Cortex of kidney (tissue), 1 donor: Measurements from ENCODE around the gene KIF14.
"Not testable (repeated sequence)": the region's sequence is repeated elsewhere in the genome, so short reads cannot be mapped to it uniquely, and the experiment has no call there.

Experiments
- DNase-seq: peaks from one replicate; lab custom pipeline; 2025; lab: John Stamatoyannopoulos, UW

Gene KIF14

DNA sequence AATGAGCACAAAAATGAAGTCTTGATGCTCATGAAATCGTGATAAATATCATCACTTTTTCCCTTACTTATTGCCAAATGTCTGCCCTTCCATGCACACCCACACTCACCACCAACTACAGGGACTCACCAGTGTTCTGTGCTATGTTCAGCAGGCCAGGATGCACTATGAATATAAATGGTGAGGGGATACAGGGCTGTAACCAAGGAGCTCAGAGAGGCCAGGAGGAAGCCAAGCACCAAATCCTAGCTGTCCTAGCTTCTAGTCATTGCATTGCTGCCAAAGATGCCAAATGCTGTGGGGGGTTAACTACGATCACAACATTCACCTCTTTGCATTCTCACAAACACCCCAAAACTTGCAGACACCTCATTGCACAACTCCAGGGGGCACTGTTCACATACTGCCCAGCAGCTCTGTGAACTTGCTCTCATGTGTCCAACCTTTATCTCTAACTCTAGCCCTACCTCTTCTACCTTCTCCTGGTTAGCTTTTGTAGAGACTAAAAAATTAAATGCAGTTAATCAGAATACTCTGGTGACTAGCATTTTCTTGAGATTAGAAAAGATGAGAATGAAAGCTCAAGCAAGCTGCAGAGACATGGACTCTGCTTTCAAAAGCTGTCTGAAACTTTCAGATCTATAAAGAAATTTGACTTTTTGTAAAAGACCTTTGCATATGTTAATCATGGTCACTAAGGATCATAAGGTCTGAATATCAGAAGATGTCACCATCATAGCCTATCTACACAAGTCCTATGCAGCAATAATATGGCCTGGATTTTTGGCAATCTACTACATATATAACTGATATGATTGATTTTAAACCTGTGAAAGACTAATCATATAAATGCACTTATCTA lies 13.9 kb upstream of the KIF14 start:
- DNase-seq = no peak

DNA sequence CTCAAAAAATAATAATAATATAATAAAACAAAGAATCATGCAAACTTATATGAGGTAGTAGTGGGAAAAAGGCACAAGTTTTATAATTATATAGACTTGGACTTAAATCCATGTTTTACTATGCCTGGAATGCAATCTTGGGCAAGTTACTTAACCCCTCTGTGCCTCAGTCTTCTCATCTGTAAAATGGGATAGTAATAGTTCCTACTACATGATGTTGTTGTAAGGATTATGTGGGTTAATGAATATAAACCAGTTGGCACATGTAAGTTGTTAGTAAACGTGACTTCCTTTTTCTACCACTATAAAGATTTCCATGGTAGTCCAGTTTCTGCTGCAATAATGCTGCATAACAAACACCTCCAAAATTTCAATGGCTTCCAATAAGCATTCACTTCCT lies 10.8 kb upstream of the KIF14 start:
- DNase-seq = no peak

GRCh38 chr1:200630515-200630899 lies 10.0 kb upstream of the KIF14 start:
- not testable (repeated sequence) for DNase-seq

DNA sequence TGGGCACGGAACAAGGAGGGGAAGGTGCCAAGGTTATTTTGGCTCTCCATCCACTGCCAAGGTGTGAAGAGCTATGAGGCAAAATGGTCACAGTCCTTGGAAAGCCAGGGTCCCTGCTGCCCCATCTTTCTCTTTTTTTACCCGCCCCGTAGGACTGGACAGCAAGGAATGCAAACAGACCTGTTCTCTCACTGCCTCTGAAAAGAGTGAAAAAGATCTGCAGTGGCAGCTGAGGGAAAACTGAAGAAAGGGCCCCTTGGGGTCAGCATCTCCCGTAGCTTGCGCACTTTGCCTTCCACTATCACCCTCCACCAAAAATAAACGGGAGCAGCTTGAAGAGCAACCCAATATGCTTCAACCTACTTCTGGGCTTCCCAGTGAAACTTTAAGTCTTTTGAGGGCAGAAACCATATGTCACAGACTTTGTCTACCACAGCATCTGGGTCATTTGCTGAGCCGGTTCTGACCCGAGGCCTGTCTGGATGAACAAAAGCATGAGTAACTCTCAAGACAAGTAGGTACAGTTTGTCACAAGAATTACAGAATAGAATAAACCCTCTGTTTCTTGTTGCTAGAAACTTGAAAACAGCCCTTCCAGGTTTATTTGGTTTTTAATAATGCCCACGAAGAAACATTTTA lies 9.4 kb upstream of the KIF14 start:
- no peak for DNase-seq

DNA sequence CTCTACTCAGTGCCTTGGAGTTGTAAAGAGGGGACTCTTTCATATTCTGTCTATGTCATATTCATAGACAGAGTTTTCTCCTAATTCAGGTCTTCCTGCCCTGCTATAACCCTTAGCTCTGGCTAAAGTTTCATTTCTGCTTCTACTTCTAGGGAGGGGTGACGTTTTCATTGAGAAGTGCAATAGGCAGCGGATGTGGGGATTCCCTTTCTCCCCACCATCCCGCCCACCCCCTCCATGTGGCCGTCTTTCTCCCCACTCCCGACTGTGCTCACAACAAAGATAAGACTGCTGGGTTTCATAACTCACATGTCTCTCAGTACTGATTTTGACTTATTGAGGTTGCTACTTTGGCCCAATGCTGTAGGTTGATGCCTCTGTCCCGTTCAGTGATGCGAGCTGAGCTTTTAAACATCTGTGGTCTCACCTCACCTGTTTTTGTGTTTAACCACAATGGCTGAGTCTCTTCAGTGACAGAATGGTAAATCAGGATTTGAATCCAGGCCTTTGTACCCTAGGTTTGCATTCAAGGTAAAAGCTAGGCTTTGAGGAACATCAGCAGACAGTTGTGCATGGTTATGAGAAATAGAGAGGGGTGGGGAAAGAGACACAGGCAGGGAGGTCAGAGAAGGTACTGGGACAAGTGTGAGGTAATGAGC lies 7.8 kb upstream of the KIF14 start:
- DNase-seq = no peak

DNA sequence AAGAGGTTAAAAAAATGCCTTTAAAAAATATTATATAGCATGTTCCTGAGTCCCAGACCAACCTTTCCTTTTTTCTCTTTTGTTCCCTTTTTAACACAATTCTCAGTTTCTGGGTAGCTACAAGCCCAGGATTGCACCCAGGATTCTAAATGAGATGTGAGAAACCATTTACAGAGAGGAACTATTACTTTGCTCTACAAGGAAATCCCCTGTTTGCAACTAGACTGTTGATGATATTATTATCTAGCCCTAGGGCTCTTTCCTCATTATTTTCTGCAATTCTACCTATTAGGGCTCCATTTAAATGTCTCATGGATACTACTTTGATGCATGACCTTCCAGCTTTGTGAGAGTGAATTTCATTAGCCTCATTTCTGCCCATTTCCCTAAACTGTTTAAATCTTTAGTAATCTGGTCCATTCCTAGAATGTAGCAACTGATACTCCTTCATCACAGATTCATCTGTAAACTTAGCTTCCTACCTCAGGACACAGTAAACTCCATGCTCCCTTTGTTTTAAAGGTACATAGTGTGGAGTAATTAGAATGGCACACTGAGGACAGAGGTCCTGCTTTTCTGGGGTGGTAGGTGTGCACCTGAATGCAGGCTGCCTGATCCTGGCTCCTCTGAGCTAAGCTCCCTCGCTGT lies 7.1 kb upstream of the KIF14 start:
- no peak for DNase-seq

DNA sequence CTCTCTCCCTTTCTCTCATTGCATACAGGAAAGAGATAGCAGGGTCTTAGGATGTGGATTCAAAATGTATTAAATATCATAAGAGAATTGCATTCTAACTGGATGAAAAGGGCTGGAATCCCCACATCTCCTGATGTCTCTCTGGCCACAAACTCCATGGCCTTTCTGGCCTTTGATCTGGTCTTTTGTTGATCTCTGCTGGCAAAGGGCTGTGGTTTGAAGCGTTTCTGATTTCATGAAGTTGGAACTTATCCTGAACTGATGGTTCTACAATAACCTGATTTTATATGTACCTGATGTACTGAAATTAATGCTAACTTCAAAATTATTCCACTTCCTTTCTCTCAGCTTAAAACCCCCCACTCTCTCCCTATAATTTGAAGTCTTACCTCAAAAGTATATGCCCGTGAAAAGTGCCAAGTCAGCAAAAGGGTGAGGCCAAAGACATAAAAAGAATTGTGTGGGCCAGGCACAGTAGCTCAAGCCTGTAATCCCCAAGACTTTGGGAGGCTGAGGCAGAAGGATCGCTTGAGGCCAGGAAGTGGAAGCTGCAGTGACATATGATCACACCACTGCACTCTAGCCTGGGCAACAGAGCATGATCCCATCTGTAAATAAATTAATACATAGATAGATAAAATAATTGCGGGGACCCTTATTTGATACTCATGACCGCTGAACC lies 6.4 kb upstream of the KIF14 start:
- no peak for DNase-seq

GRCh38 chr1:200625381-200625824 lies 4.9 kb upstream of the KIF14 start:
- no peak for DNase-seq

- no peak for DNase-seq
Observed at GRCh38 chr1:200624679-200625335, 4.3 kb upstream of the KIF14 start.

DNA sequence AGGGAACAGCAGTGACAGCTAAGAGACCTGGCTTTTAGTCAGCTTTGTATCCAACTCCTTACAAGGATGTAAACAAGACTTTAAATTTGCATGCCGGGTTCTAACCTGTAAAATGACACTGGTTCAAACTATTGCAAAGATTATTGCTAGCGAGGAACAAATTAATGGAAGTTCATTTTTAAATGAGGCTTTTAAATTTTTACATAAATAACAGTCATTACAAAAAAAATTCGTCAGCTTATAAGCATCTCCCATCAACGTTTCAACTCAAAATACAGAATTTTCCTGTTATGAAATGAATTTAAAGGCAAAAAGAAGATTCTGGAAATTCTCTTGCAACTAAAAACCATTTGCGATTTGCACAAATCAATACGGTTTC lies 668 bp downstream of the KIF14 start:
- no peak for DNase-seq

DNA sequence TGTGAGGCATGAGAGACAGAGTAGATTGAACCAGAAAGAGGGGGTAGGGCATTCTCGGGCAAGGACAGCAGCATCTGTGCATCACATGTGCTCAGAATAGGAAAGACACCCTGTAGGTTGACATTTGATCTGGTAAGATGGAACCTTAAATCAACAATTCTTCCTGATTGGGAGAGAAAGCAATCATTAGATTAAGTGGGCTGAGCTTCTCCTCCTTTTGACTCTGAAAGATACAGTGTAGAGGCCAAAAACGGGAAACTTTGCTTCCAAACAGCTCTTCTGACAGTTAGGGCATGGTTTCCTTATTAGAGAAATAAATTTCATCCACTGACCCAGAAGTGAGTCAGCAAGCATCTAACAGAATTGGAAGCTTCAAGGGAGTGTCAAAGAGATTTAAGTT lies 9.7 kb downstream of the KIF14 start:
- DNase-seq = no peak

GRCh38 chr1:200602632-200603031 lies 17.9 kb downstream of the KIF14 start:
- DNase-seq = no peak

DNA sequence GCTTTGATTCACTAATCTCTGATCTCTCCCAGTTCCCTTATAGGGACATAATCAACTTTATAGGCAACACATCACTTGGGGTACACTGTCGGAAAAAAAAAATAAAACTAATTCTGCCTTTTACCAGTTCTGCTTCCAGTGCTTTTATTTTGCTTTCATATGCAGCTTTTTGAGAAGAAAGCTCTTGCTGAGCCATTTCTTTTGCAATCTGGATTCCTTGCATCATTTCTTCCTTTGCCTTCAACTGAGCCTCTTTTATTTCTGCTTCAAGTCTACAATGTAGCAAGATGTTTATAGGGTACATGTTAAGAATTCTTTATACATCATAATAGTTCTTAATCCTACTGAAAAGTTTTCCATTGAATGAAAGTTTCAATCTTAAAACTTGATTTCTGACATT lies 30.6 kb downstream of the KIF14 start:
- no peak for DNase-seq

DNA sequence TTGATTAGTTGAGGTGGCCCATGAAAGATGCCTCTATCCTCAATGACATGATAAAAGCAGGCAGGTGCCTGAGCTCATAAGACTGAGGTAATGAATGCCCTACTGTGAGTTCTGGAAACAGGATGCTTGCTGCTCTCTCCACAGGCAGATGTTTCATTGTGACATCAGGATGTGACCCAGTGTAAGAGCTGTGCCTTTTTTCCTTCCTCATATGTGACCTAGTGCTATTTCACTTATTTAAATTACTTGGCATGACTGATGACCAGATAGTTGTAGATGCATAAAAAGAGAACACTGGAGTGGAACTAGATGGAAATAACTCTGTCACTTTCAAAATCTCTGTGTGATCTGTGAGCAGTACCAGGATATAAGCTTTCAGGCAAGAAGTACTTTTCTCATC lies 31.9 kb downstream of the KIF14 start:
- no peak for DNase-seq

DNA sequence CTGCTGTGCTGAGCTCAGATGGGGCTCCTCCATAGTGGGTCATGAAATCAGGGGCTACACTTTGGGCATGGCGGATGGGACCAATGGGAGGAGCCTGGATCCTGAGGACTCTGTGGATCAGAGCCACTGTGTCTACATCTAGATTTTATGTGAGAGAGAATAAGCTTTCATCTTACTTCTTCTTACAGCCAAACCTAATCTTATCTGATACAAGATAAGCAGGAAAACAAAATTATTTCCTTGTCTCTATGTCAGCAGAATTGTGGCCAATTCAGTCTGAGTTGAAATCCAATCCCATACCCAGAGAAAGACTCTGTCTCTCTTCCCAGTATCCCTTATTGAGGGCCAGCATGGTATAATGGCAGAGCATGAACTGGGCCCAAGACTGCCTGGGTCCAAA lies 56.2 kb downstream of the KIF14 start:
- DNase-seq = no peak

DNA sequence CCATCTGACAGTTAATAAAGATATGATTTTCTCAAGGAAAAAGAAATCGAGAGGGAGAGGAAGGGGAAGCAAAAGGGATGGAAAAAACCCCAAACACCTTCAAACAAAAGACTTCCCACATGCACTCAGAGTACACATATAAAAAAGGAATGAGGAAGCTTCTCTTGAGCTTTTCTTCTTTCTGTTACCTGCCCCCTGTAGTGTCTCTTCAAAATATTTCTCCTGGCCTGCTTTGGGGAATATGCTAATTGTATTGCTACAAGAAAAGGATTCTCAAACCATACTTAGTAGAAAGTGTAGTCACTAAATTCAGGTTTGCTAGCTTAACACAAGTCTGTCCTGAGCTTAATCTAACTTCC lies 58.7 kb downstream of the KIF14 start:
- no peak for DNase-seq

GRCh38 chr1:200558866-200559459 lies 61.6 kb downstream of the KIF14 start:
- no peak for DNase-seq

DNA sequence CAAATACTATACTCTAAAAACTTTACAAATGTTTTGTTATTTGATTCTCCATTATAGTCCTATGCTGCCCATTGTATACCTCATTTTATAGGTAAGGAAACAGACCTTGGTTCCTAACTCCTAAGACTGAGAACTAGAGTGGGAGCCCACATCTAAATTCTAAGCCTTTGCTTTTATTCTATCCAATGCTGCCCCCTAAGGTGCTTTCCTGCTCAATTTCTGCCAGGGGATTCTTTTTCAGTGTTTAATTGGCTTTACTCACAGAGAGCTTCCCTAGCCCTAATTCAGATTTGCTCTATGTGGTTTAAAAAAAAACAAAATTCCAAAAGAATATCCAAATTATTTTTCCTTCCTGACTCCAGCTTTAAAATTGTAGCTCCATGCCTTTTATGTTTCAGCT lies 64.5 kb downstream of the KIF14 start:
- DNase-seq = no peak

DNA sequence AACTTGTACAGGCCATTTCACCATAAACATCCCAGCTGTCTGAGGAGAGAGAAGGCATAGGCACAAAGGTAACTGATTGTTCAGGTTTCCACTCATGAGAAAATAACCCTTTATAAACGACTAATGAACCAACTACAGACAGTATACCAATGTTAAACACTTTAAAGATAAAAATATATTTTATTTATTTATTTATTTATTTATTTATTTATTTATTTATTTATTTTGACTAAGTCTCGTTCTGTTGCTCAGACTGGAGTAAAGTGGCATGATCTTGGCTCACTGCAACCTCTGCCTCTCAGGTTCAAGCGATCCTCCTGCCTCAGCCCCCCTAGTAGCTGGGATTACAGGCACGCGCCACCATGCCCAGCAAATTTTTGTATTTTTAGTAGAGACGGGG lies 67.8 kb downstream of the KIF14 start:
- not testable (repeated sequence) for DNase-seq

- DNase-seq = no peak
Observed at GRCh38 chr1:200550367-200550766, 70.2 kb downstream of the KIF14 start.

DNA sequence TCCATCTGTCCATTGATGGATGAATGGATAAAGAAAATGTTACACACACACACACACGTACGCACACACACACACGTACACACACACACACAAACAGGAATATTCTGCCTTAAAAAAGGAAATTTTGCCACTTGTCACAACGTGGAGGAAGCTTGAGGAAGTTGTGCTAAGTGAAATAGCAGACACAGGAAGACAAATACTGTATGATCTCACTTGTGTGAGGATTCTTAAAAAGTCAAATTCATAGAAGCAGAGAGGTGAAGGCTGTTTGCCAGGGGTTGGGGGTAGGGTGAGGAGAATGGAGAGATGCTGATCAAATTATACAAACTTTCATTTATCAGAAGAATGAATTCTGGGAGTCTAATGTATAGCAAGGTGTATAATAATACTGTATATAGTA lies 73.2 kb downstream of the KIF14 start:
- no peak for DNase-seq
